Spleen (tissue), 11 donors: ENCODE results near the gene KRTAP10-8. TPM values are rescaled to one million over a fixed set of nuclear protein-coding genes. Genes with fewer than 3 reads are reported as not detected.

ENCODE experiments used
- DNase-seq: peaks from one replicate; pipeline ENCODE4 v3.0.0-alpha.2; 2020
- H3K27ac ChIP-seq, 8 donors: fragments of 200-600 bp; sonication (generic) in 7 of 8; 1 replicate in 4 of 8; 2 replicates in 4 of 8; pipeline versions ENCODE4 v1.5.0 to v1.8.0; 2016 to 2021; ENCODE audit warnings: inconsistent platforms in 4 of 8, mild to moderate bottlenecking in 4 of 8, moderate library complexity in 1 of 8
- H3K27me3 ChIP-seq, 7 donors: fragments of 200-600 bp; sonication (generic) in 6 of 7; replicated peaks in 1 of 7; 1 replicate in 4 of 7; 2 replicates in 3 of 7; pipeline versions ENCODE4 v1.5.0 to v1.8.0; 2016 to 2021; ENCODE audit warnings: inconsistent platforms in 3 of 7, mild to moderate bottlenecking in 1 of 7
- H3K36me3 ChIP-seq, 6 donors: fragments of 200-600 bp; sonication (generic) in 5 of 6; 1 replicate in 4 of 6; 2 replicates in 2 of 6; pipeline versions ENCODE4 v1.5.0 to v1.8.0; 2016 to 2021; ENCODE audit warnings: inconsistent platforms in 2 of 6
- H3K4me1 ChIP-seq, 6 donors: fragments of 200-600 bp; sonication (generic) in 5 of 6; 1 replicate in 3 of 6; 2 replicates in 3 of 6; pipeline versions ENCODE4 v1.5.0 to v1.8.0; 2016 to 2021; ENCODE audit warnings: inconsistent platforms in 3 of 6
- H3K4me3 ChIP-seq, 8 donors: fragments of 200-600 bp; sonication (generic) in 7 of 8; 1 replicate in 4 of 8; 2 replicates in 4 of 8; pipeline versions ENCODE4 v1.5.0 to v1.8.0; 2016 to 2021; ENCODE audit warnings: inconsistent platforms in 4 of 8, mild to moderate bottlenecking in 4 of 8, moderate library complexity in 2 of 8
- H3K9me3 ChIP-seq, 8 donors: fragments of 200-600 bp; sonication (generic) in 7 of 8; 1 replicate in 4 of 8; 2 replicates in 4 of 8; pipeline versions ENCODE4 v1.5.0 to v1.8.0; 2016 to 2021; ENCODE audit warnings: inconsistent platforms in 4 of 8
- CTCF ChIP-seq, 11 experiments: fragments of 200-600 bp in 7 of 11; fragments of 450-650 bp in 4 of 11; sonication (generic) in 4 of 11; IDR thresholded peaks in 8 of 11; conservative IDR thresholded peaks in 3 of 11; 1 replicate in 7 of 11; 2 replicates in 4 of 11; pipeline versions ENCODE4 v1.4.0 to v1.8.0; 2016 to 2021; ENCODE audit warnings: antibody characterized with exemption in 11 of 11, inconsistent platforms in 4 of 11, mild to moderate bottlenecking in 1 of 11
- POLR2A ChIP-seq, 3 donors: fragments of 450-650 bp; IDR thresholded peaks; one replicate each; pipeline ENCODE4 v1.5.1; 2017; ENCODE audit warnings: antibody characterized with exemption in 3 of 3, mild to moderate bottlenecking in 1 of 3
- POLR2AphosphoS5 ChIP-seq, 3 donors: sonication (generic); formaldehyde crosslinking; IDR thresholded peaks; one replicate each; pipeline ENCODE4 v1.5.1; 2017; ENCODE audit warnings: antibody characterized with exemption in 3 of 3
- WGBS, 5 donors: extraction: QIAGEN DNeasy Blood & Tissue Kit in 3 of 5; methylation state at CpG; one replicate each; pipeline versions ENCODE4 v1.1.5 to v1.1.7; 2013 to 2018; 5-methylcytosine and 5-hydroxymethylcytosine counted together
- intact Hi-C: fragments of 100-400 bp; cut with DNase I; formaldehyde crosslinking; loops from one replicate; pipeline ENCODE4 v1.15.0; 2023; ENCODE audit warnings: low total_unique reads
- polyA plus RNA-seq, 3 donors: library from polyadenylated mRNA; stranded (reverse); fragments of 200-250 nt; gene quantifications; one replicate each; pipeline ENCODE4 v1.2.1, GENCODE V29; 2013
- total RNA-seq, 7 donors: library from RNA; depleted of rRNA in 3 of 7; stranded (reverse); fragments of >200 nt in 3 of 7; fragmentation: NEBNext Ultra II Directional in 4 of 7; extraction: Animal tissue kit (Norgen Biotek cat#: 25700) in 4 of 7; gene quantifications; one replicate each; pipeline versions ENCODE4 v1.1.0 to v1.2.1, GENCODE V29; 2016 to 2021
- donor health status: healthy with polysubstance abuse.
- donor health status: DM: no; HTN: no; CAD: no; lungs with moderate emphysema.
- donor health status: DM: no; HTN: no; CAD: no.
- donor health status: Bipolar disorder and iron deficiency.
- donor health status: healthy.
- donor health status: DM: no; HTN: no; CAD: no.
- donor health status: DM: yes; HTN: yes; CAD: no.

Gene KRTAP10-8
- total and polyA plus RNA-seq, 10 donors, result not detected

GRCh38 chr21:44614961-44615391 is 3.1 kb downstream of the KRTAP10-8 start:
- H3K27me3 ChIP-seq, result peaks cover 0 to 41% (median 0%) of the 10 kb centered on the region in 7 donors
- H3K4me1 ChIP-seq, result peaks cover 0 to 18% (median 5%) of the 10 kb centered on the region in 6 donors
- DNase-seq, result no peak
- no peak overlapping the region for H3K4me3 ChIP-seq
- TF ChIP-seq POLR2A (IDR thresholded peaks at IDR 0.05), result no peak
- no peak for TF ChIP-seq CTCF (IDR thresholded peaks at IDR 0.05 in 8 of 11, conservative IDR thresholded peaks at IDR 0.05 in 3 of 11)
- TF ChIP-seq POLR2AphosphoS5 (IDR thresholded peaks at IDR 0.05), result no peak
- H3K27ac ChIP-seq, result no peak overlapping the region
- H3K9me3 ChIP-seq, result peaks cover 0 to 30% (median 27%) of the 10 kb centered on the region in 8 donors
- WGBS, 5 donors, result 90 to 94% (median 91%) methylated on average over 28 of the region's 28 CpGs
- H3K36me3 ChIP-seq, result no peaks in the 10 kb centered on the region
- intact Hi-C loops, result no loop called here

GRCh38 chr21:44615466-44615865 is 3.6 kb downstream of the KRTAP10-8 start:
- Histone ChIP-seq H3K4me3 (no peak overlapping the region), H3K9me3 (peaks cover 0 to 30% (median 27%) of the 10 kb centered on the region in 8 donors), H3K4me1 (peaks cover 0 to 18% (median 5%) of the 10 kb centered on the region in 6 donors), H3K36me3 (no peaks in the 10 kb centered on the region), H3K27me3 (peaks cover 0 to 41% (median 0%) of the 10 kb centered on the region in 7 donors), H3K27ac (no peak overlapping the region)
- TF ChIP-seq POLR2A (IDR thresholded peaks at IDR 0.05) (no peak), POLR2AphosphoS5 (IDR thresholded peaks at IDR 0.05) (no peak), CTCF (IDR thresholded peaks at IDR 0.05 in 8 of 11, conservative IDR thresholded peaks at IDR 0.05 in 3 of 11) (no peak)
- 77 to 85% (median 83%) methylated on average over 8 of the region's 8 CpGs for WGBS, 5 donors
- intact Hi-C loops, result no loop called here
- no peak for DNase-seq

GRCh38 chr21:44615911-44616590 is 4.2 kb downstream of the KRTAP10-8 start:
- H3K27me3 ChIP-seq, result peaks cover 0 to 41% (median 0%) of the 10 kb centered on the region in 7 donors

More at GRCh38 chr21:44615911-44616590, 4.2 kb downstream of the KRTAP10-8 start:
- Histone ChIP-seq H3K36me3 (no peaks in the 10 kb centered on the region), H3K4me1 (peaks cover 0 to 18% (median 5%) of the 10 kb centered on the region in 6 donors), H3K4me3 (no peak overlapping the region), H3K9me3 (peaks cover 0 to 28% (median 26%) of the 10 kb centered on the region in 8 donors), H3K27ac (no peak overlapping the region)
- intact Hi-C loops, result no loop called here
- WGBS, 5 donors, result 75 to 84% (median 81%) methylated on average over 12 to 17 of the region's 17 CpGs
- TF ChIP-seq POLR2A (IDR thresholded peaks at IDR 0.05) (no peak), POLR2AphosphoS5 (IDR thresholded peaks at IDR 0.05) (no peak), CTCF (IDR thresholded peaks at IDR 0.05 in 8 of 11, conservative IDR thresholded peaks at IDR 0.05 in 3 of 11) (no peak)
- DNase-seq, result peak; percentile 64
